Measurements from ENCODE around the gene HYLS1. TPM values are rescaled to one million over a fixed set of nuclear protein-coding genes. Genes with fewer than 3 reads are reported as not detected.

The HYLS1 gene
- total RNA-seq, 1 experiment from 2014 or later: 8.6 TPM

DNA sequence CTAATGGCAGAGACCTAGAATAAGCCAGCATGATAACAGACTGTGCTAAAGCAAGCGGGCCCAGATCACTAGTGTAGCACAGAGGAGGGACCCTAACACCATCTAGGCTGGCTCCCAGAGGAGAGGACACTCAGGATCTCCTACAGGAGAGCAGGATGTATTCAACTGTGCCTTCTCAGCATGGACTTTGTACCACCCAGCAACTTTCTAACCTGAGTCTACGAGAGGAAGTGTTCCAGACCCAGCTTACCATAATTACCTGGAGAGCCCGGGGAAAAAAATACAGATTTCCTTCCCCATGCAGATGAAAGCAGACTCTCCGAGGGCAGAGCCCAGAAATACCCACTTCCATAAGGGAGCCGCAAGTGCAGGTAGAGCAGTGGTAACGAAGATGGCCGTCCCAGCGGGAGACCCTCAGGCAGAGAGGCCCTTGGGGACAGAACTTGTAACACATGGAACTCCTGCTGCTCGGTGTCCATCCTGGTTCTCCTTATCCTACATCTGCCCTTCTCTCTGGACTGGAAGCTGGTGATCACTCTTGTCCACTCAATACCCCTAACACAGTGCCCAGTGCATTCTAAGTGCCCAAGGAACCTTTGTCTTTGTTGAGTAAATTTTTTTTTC lies 37.0 kb downstream of the HYLS1 start:
- Histone ChIP-seq H4K8ac (replicated peaks; ENCODE audit: insufficient read length, low read depth, low read length) (no peak overlapping the region), H3K18ac (ENCODE audit: insufficient read length, low read depth, low read length) (no peak overlapping the region), H3T11ph (ENCODE audit: low read length) (no peak overlapping the region), H3K23ac (ENCODE audit: insufficient read length, low read depth, low read length) (no peak overlapping the region), H2BK12ac (ENCODE audit: insufficient read length, low read depth, low read length) (no peak overlapping the region), H2BK15ac (ENCODE audit: low read depth, low read length) (no peak overlapping the region), H3K56ac (ENCODE audit: insufficient read length, low read depth, low read length) (no peak overlapping the region), H3K9ac (ENCODE audit: extremely low read depth, insufficient read length, low read length) (no peak overlapping the region), H3K4me2 (ENCODE audit: insufficient read depth, insufficient read length, low read length) (no peak overlapping the region), H3K9me3 (ENCODE audit: control insufficient read depth, low read depth, low read length) (no peaks in the 10 kb centered on the region), H4K91ac (ENCODE audit: insufficient read length, low read depth, low read length) (no peak overlapping the region), H4K5ac (ENCODE audit: insufficient read length, low read depth, low read length) (no peak overlapping the region), H4K20me1 (ENCODE audit: control insufficient read depth, insufficient read depth, insufficient read length) (no peaks in the 10 kb centered on the region), H3K79me1 (ENCODE audit: insufficient read depth, low read depth, low read length, poor library complexity, severe bottlenecking) (no peaks in the 10 kb centered on the region), H2AFZ (ENCODE audit: low read length) (no peak overlapping the region), H3K27me3 (ENCODE audit: insufficient read depth, low read length) (no peaks in the 10 kb centered on the region), H3K4me1 (ENCODE audit: insufficient read depth, low read length) (no peaks in the 10 kb centered on the region), H3K4ac (ENCODE audit: low read depth, low read length) (no peak overlapping the region), H2BK120ac (ENCODE audit: low read depth, low read length, poor library complexity, severe bottlenecking) (no peak overlapping the region), H3K14ac (ENCODE audit: insufficient read depth, low read length) (no peak overlapping the region), H3K79me2 (ENCODE audit: insufficient read depth, low read length) (no peaks in the 10 kb centered on the region), H3K23me2 (ENCODE audit: insufficient read length, low read depth, low read length, poor library complexity, severe bottlenecking) (no peaks in the 10 kb centered on the region), H2AK5ac (ENCODE audit: insufficient read length, low read length) (no peak overlapping the region), H2BK5ac (ENCODE audit: insufficient read length, low read length) (no peak overlapping the region), H2BK20ac (ENCODE audit: low read depth, low read length, poor library complexity, severe bottlenecking) (no peak overlapping the region), H3K27ac (ENCODE audit: insufficient read length, low read depth, low read length) (no peak overlapping the region)
- peaks cover 3% of the 10 kb centered on the region; the same call in 1 of the 2 replicates for H3K27me3 Mint-ChIP-seq (ENCODE audit: low read depth)
- no CpG with 5 or more reads among the region's 9 CpGs for WGBS (ENCODE audit: extremely low coverage, insufficient read length, low lambda C conversion rate)
- no peak for TF ChIP-seq CTCF (conservative IDR thresholded peaks at IDR 0.05)
- no peaks in the 10 kb centered on the region; a peak in 1 of 5 replicates for H3K9me3 Mint-ChIP-seq
- no peak overlapping the region for H3K27ac Mint-ChIP-seq
- H3K36me3 Mint-ChIP-seq (ENCODE audit: insufficient read depth in 1 of 3, low read depth in 3 of 3): no peaks in the 10 kb centered on the region
- no peak overlapping the region for H3K4me3 Mint-ChIP-seq
- peaks cover 12 to 14% of the 10 kb centered on the region in 2 experiments for H3K4me1 Mint-ChIP-seq
- no peak for DNase-seq

Measured in H9 (cell line).